NCI-H345 treated with DMSO at 0.1 percent for 48 hours (cell line): ENCODE measurements around the gene SYT5.

Experiments
- DNase-seq: peaks from one replicate; lab custom pipeline; 2025; ENCODE audit not compliant: unreplicated experiment; lab: John Stamatoyannopoulos, UW

Gene SYT5

DNA sequence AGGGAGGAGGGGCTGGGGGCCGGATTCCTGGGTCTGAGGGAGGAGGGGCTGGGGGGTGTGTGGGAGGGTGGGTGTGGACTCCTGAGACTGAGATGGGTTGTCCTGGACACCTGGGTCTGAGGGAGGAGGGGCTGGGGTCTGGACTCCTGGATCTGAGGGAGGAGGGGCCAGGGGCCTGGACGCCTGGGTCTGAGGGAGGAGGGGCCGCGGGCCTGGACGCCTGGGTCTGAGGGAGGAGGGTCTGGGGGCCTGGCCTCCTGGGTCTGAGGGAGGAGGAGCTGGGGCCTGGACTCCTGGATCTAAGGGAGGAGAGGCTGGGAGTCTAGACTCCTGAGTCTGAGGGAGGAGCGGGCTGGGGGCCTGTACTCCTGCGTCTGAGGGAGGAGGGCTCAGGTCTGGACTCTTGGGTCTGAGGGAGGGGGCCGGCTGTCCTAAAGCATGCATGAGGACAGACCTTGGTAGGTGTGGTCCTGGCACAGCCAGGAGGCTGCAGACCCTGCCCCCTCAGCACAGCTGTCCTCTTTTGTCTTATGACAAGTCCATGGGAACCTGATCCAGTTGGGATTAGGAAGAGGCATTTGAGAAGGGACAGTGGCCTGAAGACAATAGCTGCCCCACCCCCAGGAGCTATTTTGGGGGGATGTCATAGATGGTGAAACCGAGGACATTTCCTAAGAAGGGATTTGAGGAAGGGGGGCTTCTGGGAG is 32.4 kb downstream of the SYT5 start:
- DNase-seq = no peak

DNA sequence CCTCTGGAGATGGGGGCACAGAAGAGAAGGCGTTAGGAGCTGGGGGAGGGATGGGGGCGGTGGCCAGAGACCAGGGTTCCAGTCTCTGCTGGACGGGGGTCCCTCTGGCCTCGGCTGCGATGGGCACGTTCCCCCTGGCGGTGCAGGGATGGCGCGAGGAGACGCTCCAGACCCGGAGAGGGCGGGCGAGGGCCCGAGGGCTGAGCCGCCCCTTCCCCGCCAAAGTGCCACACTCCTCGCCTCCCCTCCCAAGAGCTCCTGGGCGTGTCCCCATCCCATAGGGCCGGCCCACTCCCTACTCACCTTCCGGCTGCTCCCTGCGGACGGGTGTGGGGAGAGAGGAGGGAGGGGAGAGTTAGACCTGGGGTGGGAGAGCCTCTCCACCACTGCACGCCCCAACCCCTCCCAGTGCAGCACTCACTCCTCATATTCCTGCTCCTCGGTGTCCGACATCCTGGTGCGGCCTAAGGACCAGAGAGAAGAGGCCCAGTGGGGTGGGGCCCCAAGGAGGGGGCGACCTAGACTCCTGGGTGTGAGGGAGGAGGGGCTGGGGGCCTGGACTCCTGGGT is 33.3 kb downstream of the SYT5 start:
- peak; percentile 33 for DNase-seq

DNA sequence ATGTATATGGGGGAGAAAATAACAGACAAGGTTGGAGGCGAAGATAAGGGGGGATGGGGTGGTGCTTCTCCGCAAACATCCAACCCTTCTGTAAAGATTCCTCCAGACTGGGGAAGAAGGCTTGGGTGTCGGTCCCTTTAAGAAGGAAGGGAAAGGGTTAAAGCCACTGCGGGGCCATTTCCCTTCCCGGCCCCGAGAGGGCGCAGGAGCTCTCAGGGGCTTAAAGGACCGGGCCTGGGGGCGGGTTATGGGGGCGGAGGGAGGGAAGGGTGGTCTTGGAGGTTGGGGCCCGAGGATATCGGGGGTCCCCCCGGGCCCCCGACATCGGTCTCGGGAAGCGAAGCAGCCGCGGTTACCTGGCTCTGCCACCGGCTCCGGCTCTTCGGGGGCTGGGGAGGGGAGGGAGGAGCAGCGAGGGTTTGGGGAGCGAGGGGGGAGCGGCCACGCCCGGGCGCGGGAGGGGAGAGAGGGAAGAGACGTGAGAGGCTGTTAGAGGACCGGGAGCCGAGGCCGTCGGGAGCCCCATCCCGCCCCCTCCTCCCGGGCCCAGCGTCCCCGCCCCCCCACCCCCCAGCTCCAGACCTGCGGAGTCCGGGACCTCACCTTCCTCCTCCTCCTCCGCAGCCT is 33.9 kb downstream of the SYT5 start:
- DNase-seq = peak; percentile 1

DNA sequence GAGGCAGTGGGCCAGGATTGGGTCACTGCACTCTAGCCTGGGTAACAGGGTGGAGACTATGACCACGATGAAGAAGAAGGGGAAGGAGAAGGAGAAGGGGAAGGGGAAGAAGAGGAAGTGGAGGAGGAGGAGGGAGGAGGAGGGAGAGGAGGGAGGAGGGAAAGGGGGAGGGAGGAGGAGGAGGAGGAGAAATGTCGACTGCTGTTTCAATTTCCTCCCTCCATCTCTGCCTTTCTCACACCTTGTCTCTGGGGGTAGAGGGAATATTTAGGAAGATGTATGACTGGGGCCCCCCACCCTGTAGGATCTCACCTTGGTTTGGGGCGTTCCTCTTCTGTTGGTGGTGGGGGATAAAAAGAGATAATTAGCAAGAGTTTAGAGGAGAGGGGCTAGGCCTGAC is 34.9 kb downstream of the SYT5 start:
- no peak for DNase-seq

DNA sequence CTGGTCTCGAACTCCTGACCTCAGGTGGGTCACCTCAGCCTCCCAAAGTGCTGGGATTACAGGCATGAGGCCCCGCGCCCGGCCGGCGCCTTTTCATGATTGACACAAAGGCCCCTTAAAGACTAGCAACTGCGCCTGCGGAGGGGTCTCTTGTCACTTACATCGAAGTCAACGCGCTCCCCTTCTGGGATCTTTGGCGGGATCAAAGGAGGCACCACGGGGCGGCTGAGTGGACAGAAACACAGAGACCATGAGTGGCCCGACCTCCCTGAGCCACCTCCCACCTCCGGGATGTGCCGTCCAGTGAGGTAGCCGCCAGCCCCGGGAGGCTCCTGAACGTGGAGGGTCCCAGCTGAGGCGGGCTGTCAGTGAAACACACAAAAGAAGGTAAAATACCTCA is 38.4 kb downstream of the SYT5 start:
- DNase-seq = no peak

DNA sequence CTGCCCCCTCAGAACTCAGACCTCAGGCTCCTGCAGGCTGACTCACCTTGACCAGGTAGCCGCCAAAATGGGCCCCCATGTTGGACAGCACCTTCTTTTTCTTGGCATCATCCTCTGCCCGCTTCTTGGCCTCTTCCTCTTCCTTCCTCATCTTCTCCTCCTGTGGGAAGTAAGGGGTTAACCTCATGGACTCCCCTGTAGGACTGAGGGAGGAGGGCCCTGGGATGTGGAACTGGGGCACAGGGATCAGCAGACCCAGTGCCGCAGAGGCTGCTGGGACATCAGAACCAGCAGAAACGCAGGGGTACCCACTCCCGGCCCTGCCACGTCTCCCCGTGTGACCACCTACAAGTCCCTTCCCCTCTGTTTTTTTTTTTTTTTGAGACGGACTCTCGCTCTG is 42.2 kb downstream of the SYT5 start:
- DNase-seq = no peak

DNA sequence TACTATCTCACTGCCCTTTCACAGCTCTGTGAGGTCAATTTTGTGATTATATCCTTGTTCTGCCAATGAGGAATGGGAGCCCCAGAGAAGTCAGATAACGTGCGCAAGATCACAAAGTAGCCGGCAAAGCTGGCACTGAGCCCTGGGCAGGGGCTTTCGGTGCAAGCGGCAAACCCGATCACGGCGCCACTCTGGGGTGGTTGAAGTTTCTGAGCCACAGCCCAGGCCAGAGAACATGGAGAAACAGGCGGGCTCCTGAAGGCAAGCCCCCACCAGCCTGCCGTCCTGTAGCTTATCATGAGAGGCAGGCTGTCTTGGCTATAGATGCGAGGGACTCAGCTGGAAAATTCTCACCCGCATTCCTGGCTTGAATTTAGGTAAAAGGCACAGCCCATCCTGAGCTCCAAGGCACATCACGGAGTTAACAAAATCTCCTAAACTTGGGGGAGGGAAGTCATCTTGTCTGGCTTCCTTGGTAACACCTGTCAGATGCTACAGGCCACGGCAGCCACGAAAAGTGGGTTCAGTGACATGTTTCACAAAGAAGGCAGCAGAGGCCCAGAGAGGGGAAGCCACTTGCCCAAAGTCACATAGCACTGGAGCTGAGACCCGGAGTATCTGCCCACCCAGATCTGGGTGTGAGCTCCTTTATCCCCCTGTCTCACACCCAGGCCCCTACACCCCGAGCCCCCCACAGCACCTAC is 43.5 kb downstream of the SYT5 start:
- no peak for DNase-seq

DNA sequence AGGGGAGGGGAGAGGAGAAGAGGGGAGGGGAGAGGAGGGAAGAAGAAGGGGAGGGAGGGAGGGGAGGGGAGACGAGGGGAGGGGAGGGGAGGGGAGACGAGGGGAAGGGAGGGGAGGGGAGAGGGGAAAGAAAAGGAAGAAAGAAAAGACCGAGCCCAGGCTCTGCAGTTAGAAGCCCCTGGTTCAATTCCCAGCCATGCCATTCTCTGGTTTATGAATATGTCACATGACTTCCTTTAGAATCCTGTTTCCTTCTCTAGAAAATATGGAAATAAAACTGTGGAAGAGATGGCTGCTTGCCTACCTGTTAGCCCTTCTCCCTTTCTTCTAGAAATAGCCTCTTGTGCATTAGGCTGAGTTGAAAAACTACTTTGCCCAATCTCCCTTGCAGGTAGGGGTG is 45.4 kb downstream of the SYT5 start:
- no peak for DNase-seq

DNA sequence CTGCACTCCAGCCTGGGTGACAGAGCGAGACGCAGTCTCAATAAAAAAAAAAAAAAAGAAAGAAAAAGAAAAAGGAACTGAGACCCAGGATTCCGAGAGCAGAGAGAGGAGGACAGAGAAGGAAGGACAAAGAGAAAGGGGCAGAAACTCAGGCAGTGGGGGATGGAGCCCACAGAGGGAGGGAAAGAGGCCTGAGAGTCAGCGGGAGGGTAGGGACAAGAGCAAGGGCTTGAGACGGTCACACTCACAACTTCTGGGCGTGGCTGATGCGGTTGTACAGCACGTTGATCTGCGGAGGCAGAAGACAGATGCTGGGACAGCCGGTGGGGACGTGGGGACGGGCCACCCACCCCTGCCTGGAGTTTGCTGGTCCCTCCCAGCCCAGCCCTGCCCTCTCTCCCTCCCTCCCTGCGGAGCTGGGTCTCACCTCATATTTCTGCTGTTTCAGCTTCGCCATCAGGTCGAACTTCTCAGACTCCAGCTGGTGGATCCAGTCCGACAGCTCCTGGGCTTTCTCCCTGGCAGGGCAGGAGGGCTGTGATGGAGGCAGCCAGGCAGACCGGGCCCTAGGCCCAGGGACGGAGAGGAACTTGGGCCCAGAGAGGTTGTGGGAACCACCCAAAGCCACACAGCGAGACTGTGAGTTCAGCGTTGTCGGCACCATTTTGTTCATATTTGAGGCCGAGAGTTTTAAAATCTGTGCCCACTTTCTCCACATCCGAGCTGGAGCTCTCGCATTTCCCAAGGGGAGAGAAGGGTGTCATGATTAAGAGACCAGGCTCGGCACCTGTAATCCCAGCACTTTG is 46.2 kb downstream of the SYT5 start:
- DNase-seq = no peak

DNA sequence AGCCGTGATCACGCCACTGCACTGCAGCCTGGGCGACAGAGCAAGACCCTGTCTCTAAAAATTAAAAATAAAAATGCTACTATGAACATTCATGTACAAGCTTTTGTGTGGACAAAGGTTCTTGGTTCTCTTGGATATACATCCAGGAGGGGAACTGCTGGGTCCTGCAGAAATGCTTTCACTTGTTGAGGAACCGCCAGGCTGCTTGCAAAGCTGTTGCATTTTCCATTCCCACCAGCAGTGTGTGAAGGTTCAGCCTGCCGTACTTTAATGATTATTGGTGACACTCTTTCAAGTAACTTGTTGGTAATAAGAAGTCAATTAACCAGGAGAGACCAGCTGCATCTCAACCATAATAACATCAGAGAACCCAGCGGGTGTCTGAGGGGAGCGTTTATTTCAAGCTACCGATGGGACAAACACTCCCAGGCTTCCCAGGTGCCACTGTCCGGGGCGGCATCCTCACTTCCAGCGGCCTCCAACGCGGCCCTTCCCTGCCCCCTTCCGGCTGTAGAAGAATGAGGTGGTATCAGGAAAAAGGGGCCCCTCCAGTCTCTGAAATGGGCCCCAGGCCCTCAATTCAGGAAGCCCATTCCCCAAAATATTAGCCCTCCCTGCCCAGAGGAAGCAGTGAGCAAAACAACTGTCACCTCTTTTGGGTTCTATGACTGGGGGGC is 47.5 kb downstream of the SYT5 start:
- no peak for DNase-seq

DNA sequence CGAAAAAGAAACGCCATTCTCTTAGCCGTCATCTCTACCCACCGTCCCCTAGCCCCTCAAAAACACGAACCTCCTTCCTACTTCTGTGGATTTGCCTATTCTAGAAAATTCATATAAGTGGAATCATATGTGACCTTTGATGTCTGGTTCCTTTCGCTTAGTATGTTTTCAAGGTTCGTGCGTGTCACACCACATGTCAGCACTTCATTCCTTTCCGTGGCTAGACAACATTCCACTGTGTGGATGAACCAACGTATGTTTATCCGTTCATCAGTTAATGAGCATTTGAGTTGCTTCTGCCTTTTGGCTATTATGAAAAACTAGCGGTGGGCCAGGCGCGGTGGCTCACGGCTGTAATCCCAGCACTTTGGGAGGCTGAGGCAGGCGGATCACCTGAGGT is 48.7 kb downstream of the SYT5 start:
- no peak for DNase-seq
